AG04450 (cell line): ENCODE measurements around the gene LRRN4CL. TPM values are rescaled to one million over a fixed set of nuclear protein-coding genes. Genes with fewer than 3 reads are reported as not detected.
A peak's percentile ranks its signal among the peaks of the same experiment; 100 is the strongest.

ENCODE experiments used
- CTCF ChIA-PET: fragments of 300-600, 350-600 bp; formaldehyde crosslinking; extraction: SDS; loops from one replicate; lab custom pipeline; 2022; ENCODE audit warnings: antibody characterized with exemption, inconsistent platforms; lab: Charles Lee
- POLR2A ChIA-PET: fragments of 350-600 bp; formaldehyde crosslinking; extraction: SDS; loops from one replicate; lab custom pipeline; 2021; ENCODE audit warnings: antibody characterized with exemption, inconsistent platforms; lab: Yijun Ruan, JAX
- DNase-seq: peaks from one replicate; pipeline ENCODE4 v3.0.0-alpha.2; 2011; ENCODE audit warnings: low read depth, low spot score
- H3K27ac ChIP-seq: one replicate; pipeline ENCODE4 v1.5.1; 2012; ENCODE audit warnings: low read depth, low read length, control low read depth
- H3K27me3 ChIP-seq: one replicate; pipeline ENCODE4 v1.6.0; 2012; ENCODE audit warnings: low read length; ENCODE audit not compliant: control insufficient read depth, insufficient read depth
- H3K4me3 ChIP-seq: 2 replicates; pipeline ENCODE4 v1.5.1; 2011; ENCODE audit warnings: mild to moderate bottlenecking, low read depth, low read length, control low read depth
- H3K9me3 ChIP-seq: 2 replicates; pipeline ENCODE4 v1.5.1; 2012; ENCODE audit warnings: low read length; ENCODE audit not compliant: control insufficient read depth, insufficient read depth
- polyA plus RNA-seq: library from polyadenylated mRNA; depleted of rRNA; stranded (reverse); fragments of >200 nt; gene quantifications from 2 replicates; pipeline ENCODE4 v1.2.3, GENCODE V29; 2011
- TF ChIP-seq, protein P1 (sequence below): IDR thresholded peaks from 2 replicates; pipeline ENCODE4 v1.5.1; 2011; ENCODE audit warnings: low read depth, low read length, control low read depth, inconsistent platforms

Gene LRRN4CL
- polyA plus RNA-seq, 1 experiment, result 4.1 TPM

DNA sequence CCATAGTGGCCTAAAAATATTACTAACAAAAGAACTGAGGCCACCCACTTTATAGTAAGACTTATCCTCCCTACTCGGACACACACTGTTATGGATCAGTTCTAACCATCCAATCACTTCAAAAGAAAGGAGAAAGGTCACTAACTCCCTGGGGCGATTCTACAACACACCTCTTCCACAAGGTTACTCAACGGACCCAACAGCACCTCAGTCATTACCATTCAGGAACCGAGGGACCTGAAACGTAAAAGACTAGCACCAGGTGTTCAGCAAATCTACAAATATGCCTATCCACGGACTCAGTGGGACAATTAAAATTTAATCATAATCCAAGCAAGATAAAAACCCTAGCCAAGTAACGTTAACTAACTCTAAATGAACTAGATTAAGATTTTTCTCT is 36.3 kb upstream of the LRRN4CL start:
- Histone ChIP-seq H3K4me3 (peak overlapping the region; percentile 99), H3K9me3 (no peaks in the 10 kb centered on the region; the same call in 1 of the 2 replicates), H3K27ac (no peak overlapping the region), H3K27me3 (no peaks in the 10 kb centered on the region)
- no peak for DNase-seq
- POLR2A ChIA-PET, result interaction anchor here (3.1 kb wide), 1 partner anchor 60 kb away, joined by 30 read pairs; the partner anchor contains the start of genes C11orf98 and CSKMT
- CTCF ChIA-PET, result no interaction called here
- TF ChIP-seq, protein P1, sequence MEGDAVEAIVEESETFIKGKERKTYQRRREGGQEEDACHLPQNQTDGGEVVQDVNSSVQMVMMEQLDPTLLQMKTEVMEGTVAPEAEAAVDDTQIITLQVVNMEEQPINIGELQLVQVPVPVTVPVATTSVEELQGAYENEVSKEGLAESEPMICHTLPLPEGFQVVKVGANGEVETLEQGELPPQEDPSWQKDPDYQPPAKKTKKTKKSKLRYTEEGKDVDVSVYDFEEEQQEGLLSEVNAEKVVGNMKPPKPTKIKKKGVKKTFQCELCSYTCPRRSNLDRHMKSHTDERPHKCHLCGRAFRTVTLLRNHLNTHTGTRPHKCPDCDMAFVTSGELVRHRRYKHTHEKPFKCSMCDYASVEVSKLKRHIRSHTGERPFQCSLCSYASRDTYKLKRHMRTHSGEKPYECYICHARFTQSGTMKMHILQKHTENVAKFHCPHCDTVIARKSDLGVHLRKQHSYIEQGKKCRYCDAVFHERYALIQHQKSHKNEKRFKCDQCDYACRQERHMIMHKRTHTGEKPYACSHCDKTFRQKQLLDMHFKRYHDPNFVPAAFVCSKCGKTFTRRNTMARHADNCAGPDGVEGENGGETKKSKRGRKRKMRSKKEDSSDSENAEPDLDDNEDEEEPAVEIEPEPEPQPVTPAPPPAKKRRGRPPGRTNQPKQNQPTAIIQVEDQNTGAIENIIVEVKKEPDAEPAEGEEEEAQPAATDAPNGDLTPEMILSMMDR, result no peak

GRCh38 chr11:62724171-62724570 is 34.8 kb upstream of the LRRN4CL start:
- Histone ChIP-seq H3K9me3 (no peaks in the 10 kb centered on the region; the same call in 1 of the 2 replicates), H3K27ac (no peak overlapping the region), H3K27me3 (no peaks in the 10 kb centered on the region), H3K4me3 (peak overlapping the region; percentile 99)
- no peak for DNase-seq
- ChIA-PET POLR2A (interaction anchor here (0.7 kb wide), 1 partner anchor 66 kb away, joined by 3 read pairs; no protein-coding TSS in a partner anchor), CTCF (interaction anchor here (1.3 to 1.4 kb wide), 2 partner anchors 62 to 329 kb away, joined by 4 to 7 read pairs; no protein-coding TSS in a partner anchor)
- TF ChIP-seq, protein P1, result no peak

GRCh38 chr11:62721994-62722393 is 32.7 kb upstream of the LRRN4CL start:
- H3K27ac ChIP-seq, result no peak overlapping the region
- POLR2A ChIA-PET, result no interaction called here
- no peak for DNase-seq
- no peak overlapping the region for H3K4me3 ChIP-seq
- TF ChIP-seq, protein P1, result 0 out of 2 replicates have a peak, but pooled peaks have one; percentile 26
- H3K27me3 ChIP-seq, result no peaks in the 10 kb centered on the region
- H3K9me3 ChIP-seq, result no peaks in the 10 kb centered on the region; the same call in 1 of the 2 replicates
- CTCF ChIA-PET, result interaction anchor here (1.5 kb wide), 1 partner anchor 8 kb away, joined by 3 read pairs; no protein-coding TSS in a partner anchor

GRCh38 chr11:62719302-62719978 is 30.1 kb upstream of the LRRN4CL start:
- ChIA-PET POLR2A (interaction anchor here (0.7 kb wide), 1 partner anchor 904 kb away, joined by 4 read pairs; no protein-coding TSS in a partner anchor), CTCF (interaction anchor here (0.6 to 1.1 kb wide), 2 partner anchors 38 to 96 kb away, joined by 3 to 5 read pairs; no protein-coding TSS in a partner anchor)
- TF ChIP-seq, protein P1, result no peak
- Histone ChIP-seq H3K27me3 (no peaks in the 10 kb centered on the region), H3K4me3 (no peak overlapping the region), H3K27ac (no peak overlapping the region), H3K9me3 (no peaks in the 10 kb centered on the region; the same call in 1 of the 2 replicates)
- no peak for DNase-seq

- Histone ChIP-seq H3K27me3 (no peaks in the 10 kb centered on the region), H3K9me3 (no peaks in the 10 kb centered on the region; the same call in 1 of the 2 replicates), H3K27ac (no peak overlapping the region), H3K4me3 (no peak overlapping the region)
- TF ChIP-seq, protein P1, result no peak
- ChIA-PET POLR2A (no interaction called here), CTCF (interaction anchor here (1.9 to 2.1 kb wide), 2 partner anchors 36 to 70 kb away, joined by 5 to 6 read pairs; no protein-coding TSS in a partner anchor)
- no peak for DNase-seq
Measured at GRCh38 chr11:62716816-62717215, 27.5 kb upstream of the LRRN4CL start.
